ENCODE measurements around the gene ACAN.

Gene ACAN

DNA sequence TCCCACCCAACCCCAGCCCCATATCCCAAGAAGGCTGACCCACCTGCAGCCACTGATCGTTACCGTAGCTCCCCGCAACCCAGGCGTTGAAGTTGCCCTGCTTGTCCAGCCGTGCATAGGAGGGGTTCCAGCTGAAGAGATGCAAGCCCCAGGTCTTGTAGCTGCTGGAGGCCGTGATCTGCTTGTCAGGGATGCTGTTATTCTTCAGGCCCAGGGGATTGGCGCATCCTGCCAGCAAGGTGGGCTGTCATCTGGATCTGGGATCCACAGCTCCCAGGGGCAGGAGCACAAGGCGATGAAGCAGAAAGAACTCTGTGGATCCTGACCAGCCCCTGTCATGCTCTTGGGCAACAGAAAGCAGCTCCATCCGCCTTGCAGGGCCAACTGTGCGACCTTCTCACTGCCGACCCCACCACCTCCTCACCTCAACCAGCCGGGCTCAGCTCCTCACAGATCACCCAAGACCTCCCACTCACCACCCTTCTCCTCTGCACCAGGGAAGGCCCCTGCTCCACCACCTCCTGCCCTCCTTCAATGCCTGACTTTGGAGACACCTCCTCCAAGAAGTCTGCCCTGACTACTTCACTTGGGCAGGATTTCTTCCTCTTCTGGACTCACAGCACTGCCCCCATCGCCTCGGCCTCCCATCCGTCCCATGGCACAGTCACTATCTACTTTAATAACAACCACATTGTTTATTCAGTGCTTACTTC lies 98.4 kb downstream of the ACAN start:
- H3K27ac ChIP-seq (replicated peaks), result no peak overlapping the region
- peaks cover 4% of the 10 kb centered on the region for H3K27me3 ChIP-seq (ENCODE audit: insufficient read depth, poor library complexity, severe bottlenecking)
- DNase-seq (ENCODE audit: low read depth in 1 of 2, low spot score in 1 of 2), result no peak
- H3K4me3 ChIP-seq (replicated peaks; ENCODE audit: insufficient read depth, low read length), result no peak overlapping the region
- TF ChIP-seq SPI1 (IDR thresholded peaks at IDR 0.05; ENCODE audit: borderline replicate concordance, low read depth), result no peak
- TF ChIP-seq, protein P1, sequence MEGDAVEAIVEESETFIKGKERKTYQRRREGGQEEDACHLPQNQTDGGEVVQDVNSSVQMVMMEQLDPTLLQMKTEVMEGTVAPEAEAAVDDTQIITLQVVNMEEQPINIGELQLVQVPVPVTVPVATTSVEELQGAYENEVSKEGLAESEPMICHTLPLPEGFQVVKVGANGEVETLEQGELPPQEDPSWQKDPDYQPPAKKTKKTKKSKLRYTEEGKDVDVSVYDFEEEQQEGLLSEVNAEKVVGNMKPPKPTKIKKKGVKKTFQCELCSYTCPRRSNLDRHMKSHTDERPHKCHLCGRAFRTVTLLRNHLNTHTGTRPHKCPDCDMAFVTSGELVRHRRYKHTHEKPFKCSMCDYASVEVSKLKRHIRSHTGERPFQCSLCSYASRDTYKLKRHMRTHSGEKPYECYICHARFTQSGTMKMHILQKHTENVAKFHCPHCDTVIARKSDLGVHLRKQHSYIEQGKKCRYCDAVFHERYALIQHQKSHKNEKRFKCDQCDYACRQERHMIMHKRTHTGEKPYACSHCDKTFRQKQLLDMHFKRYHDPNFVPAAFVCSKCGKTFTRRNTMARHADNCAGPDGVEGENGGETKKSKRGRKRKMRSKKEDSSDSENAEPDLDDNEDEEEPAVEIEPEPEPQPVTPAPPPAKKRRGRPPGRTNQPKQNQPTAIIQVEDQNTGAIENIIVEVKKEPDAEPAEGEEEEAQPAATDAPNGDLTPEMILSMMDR (IDR thresholded peaks at IDR 0.05; ENCODE audit: insufficient read depth, low read length), result no peak
- TF ChIP-seq, protein P2, sequence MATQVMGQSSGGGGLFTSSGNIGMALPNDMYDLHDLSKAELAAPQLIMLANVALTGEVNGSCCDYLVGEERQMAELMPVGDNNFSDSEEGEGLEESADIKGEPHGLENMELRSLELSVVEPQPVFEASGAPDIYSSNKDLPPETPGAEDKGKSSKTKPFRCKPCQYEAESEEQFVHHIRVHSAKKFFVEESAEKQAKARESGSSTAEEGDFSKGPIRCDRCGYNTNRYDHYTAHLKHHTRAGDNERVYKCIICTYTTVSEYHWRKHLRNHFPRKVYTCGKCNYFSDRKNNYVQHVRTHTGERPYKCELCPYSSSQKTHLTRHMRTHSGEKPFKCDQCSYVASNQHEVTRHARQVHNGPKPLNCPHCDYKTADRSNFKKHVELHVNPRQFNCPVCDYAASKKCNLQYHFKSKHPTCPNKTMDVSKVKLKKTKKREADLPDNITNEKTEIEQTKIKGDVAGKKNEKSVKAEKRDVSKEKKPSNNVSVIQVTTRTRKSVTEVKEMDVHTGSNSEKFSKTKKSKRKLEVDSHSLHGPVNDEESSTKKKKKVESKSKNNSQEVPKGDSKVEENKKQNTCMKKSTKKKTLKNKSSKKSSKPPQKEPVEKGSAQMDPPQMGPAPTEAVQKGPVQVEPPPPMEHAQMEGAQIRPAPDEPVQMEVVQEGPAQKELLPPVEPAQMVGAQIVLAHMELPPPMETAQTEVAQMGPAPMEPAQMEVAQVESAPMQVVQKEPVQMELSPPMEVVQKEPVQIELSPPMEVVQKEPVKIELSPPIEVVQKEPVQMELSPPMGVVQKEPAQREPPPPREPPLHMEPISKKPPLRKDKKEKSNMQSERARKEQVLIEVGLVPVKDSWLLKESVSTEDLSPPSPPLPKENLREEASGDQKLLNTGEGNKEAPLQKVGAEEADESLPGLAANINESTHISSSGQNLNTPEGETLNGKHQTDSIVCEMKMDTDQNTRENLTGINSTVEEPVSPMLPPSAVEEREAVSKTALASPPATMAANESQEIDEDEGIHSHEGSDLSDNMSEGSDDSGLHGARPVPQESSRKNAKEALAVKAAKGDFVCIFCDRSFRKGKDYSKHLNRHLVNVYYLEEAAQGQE (IDR thresholded peaks at IDR 0.05; ENCODE audit: insufficient replicate concordance, low read depth), result no peak
- no peak for TF ChIP-seq GABPA (IDR thresholded peaks at IDR 0.05; ENCODE audit: low read depth)
- TF ChIP-seq POLR2AphosphoS5 (IDR thresholded peaks at IDR 0.05; ENCODE audit: low read depth), result no peak

- H3K27me3 ChIP-seq (ENCODE audit: insufficient read depth, poor library complexity, severe bottlenecking), result peaks cover 3% of the 10 kb centered on the region
- no peak overlapping the region for H3K4me3 ChIP-seq (replicated peaks; ENCODE audit: insufficient read depth, low read length)
- no peak overlapping the region for H3K27ac ChIP-seq (replicated peaks)
- DNase-seq (ENCODE audit: low read depth in 1 of 2, low spot score in 1 of 2), result no peak
- no peak for TF ChIP-seq SPI1 (IDR thresholded peaks at IDR 0.05; ENCODE audit: borderline replicate concordance, low read depth)
- TF ChIP-seq, protein P1 (IDR thresholded peaks at IDR 0.05; ENCODE audit: insufficient read depth, low read length), result no peak
- no peak for TF ChIP-seq GABPA (IDR thresholded peaks at IDR 0.05; ENCODE audit: low read depth)
- TF ChIP-seq POLR2AphosphoS5 (IDR thresholded peaks at IDR 0.05; ENCODE audit: low read depth), result no peak
- TF ChIP-seq, protein P2 (IDR thresholded peaks at IDR 0.05; ENCODE audit: insufficient replicate concordance, low read depth), result no peak
Observed at GRCh38 chr15:88902221-88902835, 99.1 kb downstream of the ACAN start.

DNA sequence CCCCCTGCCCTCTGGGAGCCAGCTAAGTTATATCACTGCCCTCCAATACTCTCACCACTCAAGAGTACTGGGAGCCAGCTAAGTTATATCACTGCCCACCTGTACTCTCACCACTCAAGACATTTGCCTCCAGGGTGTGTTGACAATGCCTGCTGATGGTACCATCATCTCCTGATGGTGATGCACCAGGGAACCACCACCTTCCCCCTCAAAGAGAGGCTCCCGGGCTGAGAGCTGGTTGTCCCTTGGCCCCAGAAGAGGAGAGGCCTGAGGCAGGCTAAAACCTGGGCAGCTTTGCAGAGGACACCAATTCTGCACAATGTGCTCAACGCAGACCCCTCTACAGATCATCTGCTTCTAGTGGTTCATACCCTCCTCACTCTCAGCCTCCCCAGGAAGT lies 99.6 kb downstream of the ACAN start:
- Histone ChIP-seq H3K27ac (replicated peaks) (no peak overlapping the region), H3K4me3 (replicated peaks; ENCODE audit: insufficient read depth, low read length) (no peak overlapping the region), H3K27me3 (ENCODE audit: insufficient read depth, poor library complexity, severe bottlenecking) (no peaks in the 10 kb centered on the region)
- DNase-seq (ENCODE audit: low read depth in 1 of 2, low spot score in 1 of 2), result no peak
- TF ChIP-seq SPI1 (IDR thresholded peaks at IDR 0.05; ENCODE audit: borderline replicate concordance, low read depth), result no peak
- TF ChIP-seq POLR2AphosphoS5 (IDR thresholded peaks at IDR 0.05; ENCODE audit: low read depth), result no peak
- TF ChIP-seq, protein P2 (IDR thresholded peaks at IDR 0.05; ENCODE audit: insufficient replicate concordance, low read depth), result no peak
- TF ChIP-seq, protein P1 (IDR thresholded peaks at IDR 0.05; ENCODE audit: insufficient read depth, low read length), result no peak
- TF ChIP-seq GABPA (IDR thresholded peaks at IDR 0.05; ENCODE audit: low read depth), result no peak
